Measurements from ENCODE around the gene MAPK8IP2.

Gene MAPK8IP2

GRCh38 chr22:50600538-50600937 is at the start of gene MAPK8IP2:
Gene MAPK8IP2 (plus strand): TSS chr22:50600793. CDS start chr22:50600819, 26 bp downstream.
- no peak for DNase-seq (ENCODE audit: low read depth in 3 of 3, low spot score in 1 of 3)

GRCh38 chr22:50551160-50551752 is 49.3 kb upstream of the MAPK8IP2 start:
- DNase-seq (ENCODE audit: low read depth in 3 of 3, low spot score in 1 of 3): no peak

DNA sequence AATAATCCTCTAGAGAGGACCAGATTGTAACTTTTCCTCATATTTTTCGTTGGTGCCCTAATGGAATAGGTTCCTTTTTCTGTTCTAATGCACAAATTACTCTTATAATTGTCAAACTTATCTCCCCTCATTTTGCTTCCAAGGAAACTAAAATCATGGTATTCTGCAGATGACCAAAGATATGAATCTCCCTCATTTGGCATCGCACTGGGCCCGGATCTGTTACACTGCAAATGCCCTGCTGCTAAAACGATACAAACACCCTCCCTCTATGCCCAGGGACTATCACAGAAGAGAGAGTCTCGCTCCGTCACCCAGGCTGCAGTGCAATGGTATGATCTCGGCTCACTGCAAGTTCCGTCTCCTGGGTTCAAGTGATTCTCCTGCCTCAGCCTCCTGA is 47.3 kb upstream of the MAPK8IP2 start:
- DNase-seq (ENCODE audit: low read depth in 3 of 3, low spot score in 1 of 3): no peak

GRCh38 chr22:50556703-50557102 is 43.9 kb upstream of the MAPK8IP2 start:
- no peak for DNase-seq (ENCODE audit: low read depth in 3 of 3, low spot score in 1 of 3)

GRCh38 chr22:50560034-50560433 is 40.6 kb upstream of the MAPK8IP2 start:
- DNase-seq (ENCODE audit: low read depth in 3 of 3, low spot score in 1 of 3): no peak

DNA sequence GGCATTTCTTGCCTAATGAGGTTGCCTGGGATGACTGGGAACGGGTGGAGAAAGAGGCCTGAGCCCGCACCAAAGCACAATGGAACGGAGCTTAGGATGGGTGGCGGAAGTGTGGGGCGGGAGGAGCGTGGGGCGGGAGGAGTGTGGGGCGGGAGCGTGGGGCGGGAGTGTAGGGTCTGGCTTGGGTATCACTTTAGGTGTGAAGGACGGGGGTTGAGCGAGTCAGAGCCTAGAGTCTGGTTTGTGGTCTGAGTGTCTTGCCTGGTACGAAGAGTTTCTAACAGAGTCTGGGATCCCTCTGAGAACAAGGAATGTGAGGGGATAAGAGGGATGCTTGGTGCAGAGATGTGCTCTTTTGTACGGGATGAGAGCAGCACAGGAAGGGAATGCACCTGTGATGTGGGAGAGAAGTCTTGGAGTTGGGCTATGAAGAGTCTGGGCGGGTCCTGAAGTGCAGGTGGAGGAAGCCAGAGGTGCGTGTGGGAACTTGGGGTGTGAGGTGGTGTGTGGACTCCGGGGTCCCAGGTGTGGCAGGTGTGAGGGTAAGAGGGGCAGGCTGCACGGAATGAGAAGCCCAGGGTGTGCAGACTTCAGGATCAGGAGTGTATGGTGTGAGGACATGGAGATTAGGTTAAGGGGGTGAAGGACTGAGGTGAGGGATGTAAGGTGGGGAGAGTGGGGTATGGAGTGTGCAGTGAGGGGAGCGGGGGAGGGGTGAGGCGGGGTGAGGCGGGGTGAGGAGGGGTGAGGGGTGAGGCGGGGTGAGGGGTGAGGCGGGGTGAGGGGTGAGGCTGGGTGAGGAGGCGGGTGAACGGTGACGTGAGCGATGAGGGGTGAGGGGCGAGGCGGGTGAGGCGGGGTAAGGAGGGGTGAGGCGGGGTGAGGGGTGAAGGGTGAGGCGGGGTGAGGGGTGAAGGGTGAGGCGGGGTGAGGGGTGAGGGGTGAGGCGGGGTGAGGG is 38.9 kb upstream of the MAPK8IP2 start:
- DNase-seq (ENCODE audit: low read depth in 3 of 3, low spot score in 1 of 3): no peak

- DNase-seq (ENCODE audit: low read depth in 3 of 3, low spot score in 1 of 3): peak; percentile 93 to 97 (median 94)
Measured at GRCh38 chr22:50562523-50563412, 37.8 kb upstream of the MAPK8IP2 start, which contains the start of gene SYCE3. Gene SYCE3 (minus strand): TSS chr22:50562919. CDS start chr22:50556405, 6,514 bp downstream.

GRCh38 chr22:50563413-50564160 is 37.0 kb upstream of the MAPK8IP2 start:
- DNase-seq (ENCODE audit: low read depth in 3 of 3, low spot score in 1 of 3): no peak

- DNase-seq (ENCODE audit: low read depth in 3 of 3, low spot score in 1 of 3): no peak
Measured at GRCh38 chr22:50564289-50564688, 36.3 kb upstream of the MAPK8IP2 start.

- DNase-seq (ENCODE audit: low read depth in 3 of 3, low spot score in 1 of 3): no peak
Measured at GRCh38 chr22:50567721-50568252, 32.8 kb upstream of the MAPK8IP2 start.

GRCh38 chr22:50568626-50569025 is 32.0 kb upstream of the MAPK8IP2 start:
- no peak for DNase-seq (ENCODE audit: low read depth in 3 of 3, low spot score in 1 of 3)

DNA sequence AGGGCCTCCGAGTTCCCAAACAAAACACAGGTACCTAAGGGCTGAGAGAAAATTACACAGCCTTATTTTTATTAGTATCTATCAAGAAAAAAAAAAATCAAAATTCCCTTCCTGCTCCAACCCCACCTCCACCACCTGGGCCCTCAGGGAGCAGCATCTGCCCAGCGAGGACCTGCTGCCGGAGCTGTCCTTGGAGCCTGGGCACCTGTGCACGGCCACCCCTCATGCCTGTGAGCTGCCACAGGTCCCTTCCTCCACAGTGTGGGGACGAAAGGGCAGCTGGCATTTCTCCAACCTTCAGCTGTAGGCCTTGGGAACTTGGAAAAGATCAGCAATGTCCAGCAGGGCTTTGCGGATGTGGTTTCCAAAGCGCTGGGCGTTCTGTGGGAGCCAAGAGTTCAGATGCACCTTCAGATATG is 31.5 kb upstream of the MAPK8IP2 start:
- no peak for DNase-seq (ENCODE audit: low read depth in 3 of 3, low spot score in 1 of 3)

- DNase-seq (ENCODE audit: low read depth in 3 of 3, low spot score in 1 of 3): no peak
Measured at GRCh38 chr22:50569896-50570535, 30.6 kb upstream of the MAPK8IP2 start.

DNA sequence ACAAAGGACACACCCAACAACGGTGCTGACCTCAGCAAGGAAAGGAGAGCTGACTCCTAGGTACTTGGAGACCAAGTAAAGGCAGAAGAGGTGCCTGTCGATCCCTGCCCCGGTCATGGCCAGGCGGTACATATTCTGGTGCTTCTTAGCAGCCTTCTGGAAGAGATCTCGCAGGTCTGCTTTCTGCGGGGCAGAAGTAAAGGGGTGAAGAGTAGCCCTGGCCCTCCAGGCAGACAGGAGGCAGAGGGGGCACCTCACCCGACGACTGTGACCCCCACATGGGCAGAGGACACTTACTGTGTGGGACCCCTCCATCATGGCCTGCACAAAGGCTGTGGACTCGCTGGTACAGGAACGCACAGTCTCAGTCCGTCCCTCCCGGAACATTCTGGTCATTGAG is 29.7 kb upstream of the MAPK8IP2 start:
- DNase-seq (ENCODE audit: low read depth in 3 of 3, low spot score in 1 of 3): no peak

DNA sequence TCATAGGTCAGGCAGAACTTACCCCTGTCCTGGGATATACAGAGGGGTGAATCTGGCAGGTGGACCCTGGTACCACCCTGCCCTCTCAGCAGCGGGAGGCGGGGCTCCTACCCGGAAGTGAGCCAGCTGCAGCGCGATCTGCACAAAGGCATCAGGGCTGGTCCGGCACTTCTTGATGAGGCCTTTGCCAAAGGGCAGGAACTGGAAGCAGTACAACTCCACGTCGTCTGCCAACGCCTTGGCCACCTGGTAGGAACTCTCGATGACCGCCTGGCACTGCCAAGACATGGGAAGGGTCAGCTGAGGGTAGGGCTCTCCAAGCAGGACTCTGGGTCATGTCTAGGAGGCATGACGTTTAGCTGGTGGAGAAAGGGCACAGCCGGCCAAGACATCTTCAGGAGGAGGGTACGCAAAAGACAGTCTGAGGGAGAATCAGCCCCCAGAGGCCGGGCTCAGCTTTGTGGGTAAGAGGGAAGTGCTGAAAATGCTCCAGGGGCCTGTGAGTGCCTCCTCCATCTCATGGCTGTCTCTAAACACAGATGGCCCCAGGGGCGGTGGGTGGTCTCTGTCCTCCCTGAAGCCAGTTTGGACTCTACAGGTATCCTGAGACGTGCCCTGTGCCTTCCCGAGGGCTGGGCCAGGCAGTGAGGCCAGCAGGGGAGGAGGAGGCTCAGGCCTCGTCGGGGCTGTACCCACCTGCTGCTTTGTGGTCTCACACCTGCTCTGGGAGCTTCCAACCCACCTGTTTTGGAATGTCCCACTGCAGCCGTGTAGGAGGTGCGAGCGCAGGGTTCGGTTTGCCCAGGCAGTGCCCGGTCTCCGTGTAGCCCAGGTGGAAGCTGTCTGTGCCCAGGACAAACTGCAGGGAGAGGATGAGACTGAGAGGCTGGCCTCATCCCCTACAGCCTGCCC is 29.1 kb upstream of the MAPK8IP2 start:
- no peak for DNase-seq (ENCODE audit: low read depth in 3 of 3, low spot score in 1 of 3)

GRCh38 chr22:50572965-50573364 is 27.6 kb upstream of the MAPK8IP2 start:
- no peak for DNase-seq (ENCODE audit: low read depth in 3 of 3, low spot score in 1 of 3)

GRCh38 chr22:50573491-50574382 is 26.9 kb upstream of the MAPK8IP2 start:
- DNase-seq (ENCODE audit: low read depth in 3 of 3, low spot score in 1 of 3): no peak

- DNase-seq (ENCODE audit: low read depth in 3 of 3, low spot score in 1 of 3): no peak
Measured at GRCh38 chr22:50574383-50574755, 26.2 kb upstream of the MAPK8IP2 start.
